HTR-8/SVneo (cell line): ENCODE measurements around the gene SBNO2.

Experiments used
- DNase-seq: peaks from one replicate; pipeline ENCODE4 v3.0.0; 2011; ENCODE audit warnings: low spot score, mixed read lengths; ENCODE audit not compliant: insufficient read length
- FAIRE-seq: peaks from 2 replicates; lab custom pipeline; 2011; peaks lifted over from hg19 to GRCh38; lab: Jason Lieb, UNC

SBNO2 gene

GRCh38 chr19:1170938-1171754 is 2.9 kb downstream of the SBNO2 start:
- FAIRE-seq: peak; percentile 72
- no peak for DNase-seq

GRCh38 chr19:1169921-1170885 is 3.9 kb downstream of the SBNO2 start:
- FAIRE-seq (peak; percentile 90), DNase-seq (no peak)

- FAIRE-seq (no peak), DNase-seq (no peak)
Observed at GRCh38 chr19:1169411-1169791, 4.7 kb downstream of the SBNO2 start.

GRCh38 chr19:1168572-1169410 is 5.3 kb downstream of the SBNO2 start:
- DNase-seq (peak; percentile 73), FAIRE-seq (peak; percentile 72)

- FAIRE-seq (no peak), DNase-seq (no peak)
Observed at GRCh38 chr19:1167687-1168571, 6.1 kb downstream of the SBNO2 start.

GRCh38 chr19:1166872-1167573 is 7.0 kb downstream of the SBNO2 start:
- no peak for DNase-seq
- FAIRE-seq: no peak

- DNase-seq: no peak
- no peak for FAIRE-seq
Observed at GRCh38 chr19:1164684-1165531, 9.2 kb downstream of the SBNO2 start.

GRCh38 chr19:1163934-1164683 is 10.0 kb downstream of the SBNO2 start:
- peak; percentile 86 for FAIRE-seq

GRCh38 chr19:1163283-1163933 is 10.7 kb downstream of the SBNO2 start:
- DNase-seq (no peak), FAIRE-seq (no peak)

More at GRCh38 chr19:1163934-1164683, 10.0 kb downstream of the SBNO2 start:
- DNase-seq: no peak

- no peak for DNase-seq
- FAIRE-seq: no peak
Observed at GRCh38 chr19:1162404-1163282, 11.4 kb downstream of the SBNO2 start.

GRCh38 chr19:1161716-1162115 is 12.4 kb downstream of the SBNO2 start:
- FAIRE-seq (no peak), DNase-seq (no peak)

- no peak for DNase-seq
- no peak for FAIRE-seq
Observed at GRCh38 chr19:1159864-1160595, 14.0 kb downstream of the SBNO2 start.

GRCh38 chr19:1158885-1159448 is 15.1 kb downstream of the SBNO2 start:
- DNase-seq (no peak), FAIRE-seq (no peak)
